NCI-H2227 (cell line): ENCODE results near the gene MYH11.
A peak's percentile ranks its signal among the peaks of the same experiment; 100 is the strongest.
"Not testable (repeated sequence)": the region's sequence is repeated elsewhere in the genome, so short reads cannot be mapped to it uniquely, and the experiment has no call there.

Experiments used
- DNase-seq: peaks from one replicate; lab custom pipeline; 2025; ENCODE audit not compliant: unreplicated experiment; lab: John Stamatoyannopoulos, UW

Gene MYH11

GRCh38 chr16:15682105-15682570, 174.7 kb downstream of the MYH11 start:
- DNase-seq = peak; percentile 30

DNA sequence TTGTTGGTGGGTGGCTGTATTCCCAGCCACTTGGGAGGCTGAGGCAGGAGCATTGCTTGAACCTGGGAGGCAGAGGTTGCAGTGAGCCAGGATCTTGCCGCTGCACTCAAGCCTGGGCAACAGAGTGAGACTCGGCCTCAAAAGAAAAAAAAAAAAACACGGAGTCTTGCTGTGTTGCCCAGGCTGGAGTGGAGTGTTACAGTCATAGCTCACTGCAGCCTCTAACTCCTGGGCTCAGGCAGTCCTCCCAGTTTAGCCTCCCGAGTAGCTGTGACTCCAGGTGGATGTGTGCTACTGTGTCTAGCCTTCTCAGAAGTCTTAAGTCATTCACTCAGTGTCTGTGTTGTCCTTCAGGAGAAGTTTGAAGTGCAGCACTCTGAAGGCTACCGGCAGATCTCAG, 179.4 kb downstream of the MYH11 start:
- no peak for DNase-seq

DNA sequence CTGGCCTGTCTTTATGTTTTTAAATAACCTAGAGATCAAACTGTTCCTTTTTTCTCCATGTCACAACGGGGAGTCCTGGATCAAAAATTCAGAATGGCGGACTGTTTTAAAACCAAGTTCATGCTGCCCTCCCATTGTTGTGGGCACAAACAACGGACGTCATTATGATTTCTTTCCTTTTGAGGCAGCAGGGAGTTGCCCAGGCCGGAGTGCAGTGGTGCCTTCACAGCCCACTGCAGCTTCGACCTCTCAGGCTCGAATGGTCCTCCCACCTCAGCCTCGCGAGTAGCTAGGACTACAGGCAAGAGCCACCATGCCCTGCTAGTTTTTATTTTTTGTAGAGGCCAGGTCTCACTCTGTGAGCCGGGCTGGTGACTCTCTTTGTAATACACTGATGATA, 180.3 kb downstream of the MYH11 start:
- DNase-seq = peak; percentile 8

- DNase-seq = no peak
Measured at GRCh38 chr16:15674571-15674970, 182.3 kb downstream of the MYH11 start.

DNA sequence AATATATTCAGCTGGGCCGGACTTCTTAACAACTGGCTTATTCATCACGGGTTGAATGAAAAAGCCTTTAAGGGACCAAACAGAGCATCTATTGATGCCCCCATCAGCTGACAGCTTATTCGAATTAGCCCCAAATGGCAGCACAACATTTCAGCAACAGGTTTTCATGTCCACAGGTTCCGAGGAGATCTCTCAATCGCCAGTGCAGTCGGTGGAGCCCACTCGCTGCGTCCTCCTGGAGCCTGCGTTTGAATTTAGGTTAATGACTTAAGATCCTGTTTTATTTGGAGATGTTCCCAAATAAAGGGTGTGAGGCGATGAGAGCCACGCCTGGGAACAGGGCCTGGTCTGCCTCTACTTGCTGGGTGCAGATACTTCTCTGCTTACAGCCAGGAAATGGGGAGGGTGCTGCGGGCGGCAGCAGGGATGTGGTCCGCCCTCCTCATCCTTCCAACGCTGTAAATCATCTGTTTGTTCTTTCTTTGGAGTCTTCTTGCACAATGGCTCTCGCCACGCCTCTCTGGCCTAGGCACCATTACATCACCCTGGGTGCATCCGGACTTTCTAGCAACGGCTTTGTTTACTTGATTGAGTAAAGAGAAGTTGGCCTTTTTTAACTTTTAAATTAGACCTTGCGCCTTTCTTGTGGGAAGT, 184.2 kb downstream of the MYH11 start:
- peak; percentile 15 for DNase-seq

GRCh38 chr16:15672127-15672513, 184.7 kb downstream of the MYH11 start:
- not testable (repeated sequence) for DNase-seq

DNA sequence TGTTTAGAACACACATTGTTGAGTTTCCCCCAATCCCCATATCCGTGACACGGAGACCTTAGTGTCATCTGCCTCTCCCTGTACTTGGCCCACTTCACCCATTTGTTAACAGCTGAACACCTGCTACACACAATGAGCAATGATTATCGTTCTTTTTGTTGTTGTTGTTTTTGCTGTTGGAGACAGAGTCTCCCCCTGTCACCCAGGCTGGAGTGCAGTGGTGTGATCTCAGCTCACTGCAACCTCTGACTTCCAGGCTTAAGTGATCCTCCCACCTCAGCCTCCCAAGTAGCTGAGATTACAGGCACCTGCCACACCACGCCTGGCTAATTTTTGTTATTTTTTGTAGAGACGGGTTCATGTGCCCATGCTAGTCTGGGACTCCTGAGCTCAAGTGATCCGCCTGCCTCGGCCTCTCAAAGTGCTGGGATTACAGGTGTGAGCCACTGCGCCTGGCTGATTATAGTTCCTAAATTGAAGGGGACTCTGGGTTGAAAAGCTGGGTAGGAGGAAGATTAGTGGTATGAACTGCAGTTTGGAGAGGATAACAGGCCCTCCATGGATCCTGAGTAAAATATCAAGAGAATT, 185.2 kb downstream of the MYH11 start:
- DNase-seq = no peak

GRCh38 chr16:15667091-15667742, 189.6 kb downstream of the MYH11 start:
- no peak for DNase-seq

DNA sequence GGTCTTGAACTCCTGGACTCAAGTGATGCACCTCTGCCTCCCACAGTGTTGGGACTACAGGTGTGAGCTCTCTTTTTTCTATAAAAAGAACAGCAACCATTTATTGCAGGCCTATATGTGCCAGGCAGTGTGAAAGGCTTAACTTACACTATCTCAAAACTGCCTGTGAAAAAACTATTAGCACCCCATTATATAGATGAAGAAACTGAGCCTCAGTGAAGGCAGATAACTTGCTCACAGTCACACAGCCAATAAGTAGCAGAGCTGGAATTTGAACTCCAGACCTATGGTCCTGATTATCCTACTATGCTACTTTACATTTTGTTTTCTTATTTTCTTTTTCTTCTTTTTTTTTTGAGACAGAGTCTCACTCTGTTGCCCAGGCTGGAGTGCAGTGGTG, 191.7 kb downstream of the MYH11 start:
- DNase-seq = no peak

GRCh38 chr16:15660203-15660601, 196.6 kb downstream of the MYH11 start:
- no peak for DNase-seq

- no peak for DNase-seq
Measured at GRCh38 chr16:15658556-15658955, 198.3 kb downstream of the MYH11 start.

DNA sequence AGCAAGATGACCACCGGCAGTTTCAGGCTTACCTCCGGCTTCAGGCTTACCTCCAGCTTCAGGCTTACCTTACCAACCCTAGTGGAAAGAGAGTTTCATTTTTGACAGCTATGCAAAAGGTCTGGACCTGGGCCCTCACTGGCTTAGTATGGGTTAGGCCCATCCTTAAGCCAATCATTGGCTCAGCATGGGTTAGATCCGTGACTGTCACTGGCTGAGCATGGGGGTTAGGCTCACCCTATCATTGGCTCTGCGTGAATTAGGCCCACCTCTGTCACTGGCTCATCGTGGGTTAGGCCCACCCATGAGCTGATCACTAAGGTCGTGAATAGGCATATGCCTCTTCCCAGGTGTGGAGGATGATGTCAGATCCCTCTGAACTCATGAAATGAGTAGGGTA, 198.7 kb downstream of the MYH11 start:
- no peak for DNase-seq

GRCh38 chr16:15655561-15655960, 201.3 kb downstream of the MYH11 start:
- not testable (repeated sequence) for DNase-seq

DNA sequence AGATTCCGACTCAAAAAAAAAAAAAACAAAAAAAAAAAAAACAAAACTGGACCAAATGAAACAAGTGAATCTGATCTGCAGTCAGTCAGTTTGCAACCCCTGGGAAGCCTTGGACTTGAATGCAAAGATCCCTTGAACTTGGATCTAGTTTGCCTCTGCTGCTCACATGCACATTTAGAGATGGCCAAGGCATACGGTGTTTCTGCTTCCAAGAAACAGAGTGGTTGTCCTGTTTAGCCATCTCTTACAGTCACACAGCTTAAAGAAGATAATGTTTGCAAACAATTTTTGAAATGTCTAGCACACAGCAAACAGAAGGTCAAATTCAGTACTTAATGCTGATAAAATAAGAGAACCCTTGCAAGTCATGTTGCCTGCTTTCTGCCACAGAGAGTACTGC, 202.2 kb downstream of the MYH11 start:
- DNase-seq = no peak

GRCh38 chr16:15653227-15653626, 203.6 kb downstream of the MYH11 start:
- DNase-seq = peak; percentile 5
